Nephron (organoid): ENCODE results near the gene ZNF425.

Experiments
- H3K27ac Mint-ChIP-seq, 3 experiments: 2 replicates each; pipeline ENCODE4 v1.8.0; 2020; ENCODE audit warnings: mixed read lengths in 3 of 3, mild to moderate bottlenecking in 2 of 3, moderate library complexity in 1 of 3
- H3K27me3 Mint-ChIP-seq: 2 replicates; pipeline ENCODE4 v1.8.0; 2021; ENCODE audit warnings: low read depth, mild to moderate bottlenecking, moderate library complexity, mixed read lengths
- H3K36me3 Mint-ChIP-seq: 2 replicates; pipeline ENCODE4 v1.8.0; 2020; ENCODE audit warnings: low read depth, mixed read lengths
- H3K4me1 Mint-ChIP-seq: 2 replicates; pipeline ENCODE4 v1.8.0; 2020; ENCODE audit warnings: mixed read lengths
- H3K4me3 Mint-ChIP-seq, 3 experiments: 2 replicates each; pipeline ENCODE4 v1.8.0; 2020; ENCODE audit warnings: mild to moderate bottlenecking in 3 of 3, mixed read lengths in 3 of 3, moderate library complexity in 2 of 3
- H3K9me3 Mint-ChIP-seq: 2 replicates; pipeline ENCODE4 v1.8.0; 2020; ENCODE audit warnings: mixed read lengths
- TF ChIP-seq, protein P1 (sequence below), 3 experiments: fragments of 200-600 bp; sonication (generic); IDR thresholded peaks; one replicate each; pipeline ENCODE4 v1.5.0; 2021; ENCODE audit warnings: antibody characterized with exemption in 3 of 3; ENCODE audit not compliant: unreplicated experiment in 3 of 3

ZNF425 gene

DNA sequence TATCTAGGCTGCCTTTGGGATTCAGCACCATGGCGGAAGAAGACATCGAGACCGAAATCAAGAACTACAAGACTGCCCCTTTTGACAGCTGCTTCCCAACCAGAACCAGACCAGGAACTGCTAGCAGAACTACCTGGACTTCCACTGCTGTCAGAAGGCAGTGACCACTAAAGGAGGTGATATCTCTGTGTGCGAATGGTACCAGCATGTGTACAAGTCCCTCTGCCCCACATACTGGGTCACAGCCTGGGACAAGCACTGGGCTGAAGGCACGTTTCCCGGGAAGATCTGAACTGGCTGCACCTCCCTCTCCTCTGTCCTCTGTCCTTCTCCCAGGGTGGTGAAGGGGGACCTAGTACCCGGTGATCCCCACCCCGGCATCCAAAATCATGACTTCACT is 72.2 kb downstream of the ZNF425 start:
- H3K4me1 Mint-ChIP-seq = no peaks in the 10 kb centered on the region
- H3K27me3 Mint-ChIP-seq = peaks cover 3% of the 10 kb centered on the region
- no peaks in the 10 kb centered on the region for H3K36me3 Mint-ChIP-seq
- peaks cover 4% of the 10 kb centered on the region for H3K9me3 Mint-ChIP-seq
- TF ChIP-seq, protein P1, sequence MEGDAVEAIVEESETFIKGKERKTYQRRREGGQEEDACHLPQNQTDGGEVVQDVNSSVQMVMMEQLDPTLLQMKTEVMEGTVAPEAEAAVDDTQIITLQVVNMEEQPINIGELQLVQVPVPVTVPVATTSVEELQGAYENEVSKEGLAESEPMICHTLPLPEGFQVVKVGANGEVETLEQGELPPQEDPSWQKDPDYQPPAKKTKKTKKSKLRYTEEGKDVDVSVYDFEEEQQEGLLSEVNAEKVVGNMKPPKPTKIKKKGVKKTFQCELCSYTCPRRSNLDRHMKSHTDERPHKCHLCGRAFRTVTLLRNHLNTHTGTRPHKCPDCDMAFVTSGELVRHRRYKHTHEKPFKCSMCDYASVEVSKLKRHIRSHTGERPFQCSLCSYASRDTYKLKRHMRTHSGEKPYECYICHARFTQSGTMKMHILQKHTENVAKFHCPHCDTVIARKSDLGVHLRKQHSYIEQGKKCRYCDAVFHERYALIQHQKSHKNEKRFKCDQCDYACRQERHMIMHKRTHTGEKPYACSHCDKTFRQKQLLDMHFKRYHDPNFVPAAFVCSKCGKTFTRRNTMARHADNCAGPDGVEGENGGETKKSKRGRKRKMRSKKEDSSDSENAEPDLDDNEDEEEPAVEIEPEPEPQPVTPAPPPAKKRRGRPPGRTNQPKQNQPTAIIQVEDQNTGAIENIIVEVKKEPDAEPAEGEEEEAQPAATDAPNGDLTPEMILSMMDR (IDR thresholded peaks at IDR 0.05; ENCODE audit: unreplicated experiment in 3 of 3) = no peak
- no peak overlapping the region for H3K27ac Mint-ChIP-seq
- H3K4me3 Mint-ChIP-seq = no peak overlapping the region

DNA sequence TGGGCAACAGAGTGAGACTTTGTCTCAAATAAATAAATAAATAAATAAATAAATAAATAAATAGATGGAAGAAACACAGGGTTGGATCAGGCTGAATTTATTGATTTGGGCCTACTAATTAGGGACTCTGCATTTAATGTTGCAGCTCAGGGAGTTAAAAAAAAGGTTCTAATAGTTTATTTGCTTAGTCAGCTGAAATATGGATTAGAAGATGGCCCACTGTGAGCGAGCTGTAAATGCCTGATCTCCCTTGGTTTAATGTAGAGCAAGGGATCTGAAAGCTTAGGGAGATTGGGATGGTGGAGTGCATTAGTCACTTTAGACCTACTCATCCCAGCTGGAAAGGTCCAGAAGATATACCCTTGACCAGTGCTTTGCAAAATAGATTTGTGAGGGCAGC is 72.7 kb downstream of the ZNF425 start:
- Mint-ChIP-seq H3K27ac (no peak overlapping the region), H3K4me1 (no peaks in the 10 kb centered on the region)

More for the DNA sequence above, 72.7 kb downstream of the ZNF425 start:
- Mint-ChIP-seq H3K27me3 (peaks cover 3% of the 10 kb centered on the region), H3K36me3 (no peaks in the 10 kb centered on the region), H3K9me3 (peaks cover 4% of the 10 kb centered on the region), H3K4me3 (no peak overlapping the region)
- TF ChIP-seq, protein P1 (IDR thresholded peaks at IDR 0.05; ENCODE audit: unreplicated experiment in 3 of 3) = no peak
